Lower leg skin (tissue), 3 donors: ENCODE data around the gene SMARCA2.

Experiments used
- CTCF ChIP-seq, 3 donors: fragments of 450-650 bp; IDR thresholded peaks; one replicate each; pipeline ENCODE4 v1.5.1; 2016; ENCODE audit warnings: antibody characterized with exemption in 3 of 3, mild to moderate bottlenecking in 3 of 3, moderate library complexity in 2 of 3
- POLR2A ChIP-seq, 2 donors: fragments of 450-650 bp; IDR thresholded peaks; one replicate each; pipeline ENCODE4 v1.6.1; 2016 to 2017; ENCODE audit warnings: antibody characterized with exemption in 2 of 2, mild to moderate bottlenecking in 1 of 2, moderate library complexity in 1 of 2

GRCh38 chr9:2217540-2217939 is 202.4 kb downstream of the SMARCA2 start:
- TF ChIP-seq POLR2A (IDR thresholded peaks at IDR 0.05) (no peak), CTCF (IDR thresholded peaks at IDR 0.05) (no peak)
